PC-9 (cell line): Measurements from ENCODE around the gene UGDH.

ENCODE experiments used
- CTCF ChIP-seq: fragments of 200-600 bp; sonication (generic); conservative IDR thresholded peaks from 2 replicates; pipeline ENCODE4 v1.6.1; 2017; ENCODE audit warnings: mixed run types, antibody characterized with exemption, mild to moderate bottlenecking, moderate library complexity
- EZH2 ChIP-seq: fragments of 200-600 bp; sonication (generic); IDR thresholded peaks from 2 replicates; pipeline ENCODE4 v1.8.0; 2017; ENCODE audit warnings: antibody characterized with exemption, low read depth

- TF ChIP-seq CTCF = no peak
- no peak for TF ChIP-seq EZH2
Observed at GRCh38 chr4:39476187-39476895, 50.9 kb downstream of the UGDH start.
